Measurements from ENCODE around the gene MMS19.

DNA sequence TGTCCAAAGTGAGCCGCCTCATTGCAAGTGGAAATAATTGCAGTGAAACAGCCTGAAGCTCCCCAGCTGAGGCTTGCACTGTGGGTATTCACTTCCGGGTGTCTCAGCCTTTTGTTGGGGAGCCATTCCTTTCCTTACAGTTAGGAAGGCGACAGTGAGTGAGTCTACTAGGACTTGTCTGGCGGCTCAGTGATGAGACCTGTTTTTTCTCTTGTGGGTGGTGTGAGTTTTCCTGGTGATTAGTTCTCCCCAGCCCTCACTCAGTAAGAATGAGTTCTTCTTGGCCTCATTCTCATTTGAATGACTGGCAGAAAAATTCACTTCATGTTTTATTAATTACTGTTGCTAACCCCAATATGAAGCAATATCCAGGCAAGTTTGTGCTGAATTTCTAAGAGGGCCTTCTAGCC, 69.6 kb downstream of the MMS19 start:
- TF ChIP-seq, protein P1, sequence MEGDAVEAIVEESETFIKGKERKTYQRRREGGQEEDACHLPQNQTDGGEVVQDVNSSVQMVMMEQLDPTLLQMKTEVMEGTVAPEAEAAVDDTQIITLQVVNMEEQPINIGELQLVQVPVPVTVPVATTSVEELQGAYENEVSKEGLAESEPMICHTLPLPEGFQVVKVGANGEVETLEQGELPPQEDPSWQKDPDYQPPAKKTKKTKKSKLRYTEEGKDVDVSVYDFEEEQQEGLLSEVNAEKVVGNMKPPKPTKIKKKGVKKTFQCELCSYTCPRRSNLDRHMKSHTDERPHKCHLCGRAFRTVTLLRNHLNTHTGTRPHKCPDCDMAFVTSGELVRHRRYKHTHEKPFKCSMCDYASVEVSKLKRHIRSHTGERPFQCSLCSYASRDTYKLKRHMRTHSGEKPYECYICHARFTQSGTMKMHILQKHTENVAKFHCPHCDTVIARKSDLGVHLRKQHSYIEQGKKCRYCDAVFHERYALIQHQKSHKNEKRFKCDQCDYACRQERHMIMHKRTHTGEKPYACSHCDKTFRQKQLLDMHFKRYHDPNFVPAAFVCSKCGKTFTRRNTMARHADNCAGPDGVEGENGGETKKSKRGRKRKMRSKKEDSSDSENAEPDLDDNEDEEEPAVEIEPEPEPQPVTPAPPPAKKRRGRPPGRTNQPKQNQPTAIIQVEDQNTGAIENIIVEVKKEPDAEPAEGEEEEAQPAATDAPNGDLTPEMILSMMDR (IDR thresholded peaks at IDR 0.05; ENCODE audit: insufficient read depth, low read length): no peak
- TF ChIP-seq POLR2AphosphoS5 (IDR thresholded peaks at IDR 0.05; ENCODE audit: low read depth) (0 out of 2 replicates have a peak, but pooled peaks have one; percentile 11), SPI1 (IDR thresholded peaks at IDR 0.05; ENCODE audit: borderline replicate concordance, low read depth) (no peak)
